HUES48 (cell line): ENCODE measurements around the gene JMJD4.

Source experiments
- H3K27ac ChIP-seq: one replicate; pipeline ENCODE4 v1.7.0; 2013; ENCODE audit warnings: low read depth, low read length, inconsistent platforms
- H3K27me3 ChIP-seq: 2 replicates; pipeline ENCODE4 v1.6.1; 2013; ENCODE audit warnings: mild to moderate bottlenecking, low read length; ENCODE audit not compliant: control insufficient read depth, insufficient read depth
- H3K36me3 ChIP-seq: 2 replicates; pipeline ENCODE4 v1.6.1; 2013; ENCODE audit warnings: low read length; ENCODE audit not compliant: control insufficient read depth, insufficient read depth
- H3K4me1 ChIP-seq: 2 replicates; pipeline ENCODE4 v1.6.1; 2013; ENCODE audit warnings: mild to moderate bottlenecking, low read length; ENCODE audit not compliant: control insufficient read depth, insufficient read depth
- H3K4me3 ChIP-seq: 2 replicates; pipeline ENCODE4 v1.5.1; 2013; ENCODE audit warnings: mild to moderate bottlenecking, low read depth, low read length
- H3K9ac ChIP-seq: 2 replicates; pipeline ENCODE4 v1.6.1; 2013; ENCODE audit warnings: mild to moderate bottlenecking, low read depth, low read length, moderate library complexity
- H3K9me3 ChIP-seq: 2 replicates; pipeline ENCODE4 v1.6.1; 2013; ENCODE audit warnings: low read length; ENCODE audit not compliant: control insufficient read depth, insufficient read depth

JMJD4 gene

DNA sequence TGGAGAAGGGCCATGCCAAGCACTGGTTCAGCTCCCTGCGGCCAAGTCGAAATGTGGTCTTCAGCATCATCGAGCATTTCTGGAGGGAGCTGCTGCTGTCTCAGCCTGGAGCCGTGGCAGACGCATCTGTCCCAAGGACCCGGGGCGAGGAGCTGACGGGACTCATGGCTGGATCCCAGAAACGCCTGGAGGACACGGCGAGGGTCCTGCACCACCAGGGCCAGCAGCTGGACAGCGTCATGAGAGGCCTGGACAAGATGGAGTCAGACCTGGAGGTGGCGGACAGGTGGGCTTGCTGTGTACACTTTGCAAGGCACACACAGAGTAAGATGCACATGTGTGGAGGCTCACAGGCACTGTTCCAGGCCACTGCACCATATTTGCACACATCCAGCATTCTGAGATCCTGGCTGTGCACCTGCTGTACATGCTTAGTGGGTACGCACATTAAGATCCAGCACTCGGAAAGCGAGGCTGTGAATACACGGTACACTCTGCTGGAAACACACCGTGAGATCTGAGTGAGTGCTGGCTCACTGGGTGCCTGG is 12.9 kb upstream of the JMJD4 start:
- no peaks in the 10 kb centered on the region for H3K9me3 ChIP-seq
- no peak overlapping the region for H3K9ac ChIP-seq
- no peaks in the 10 kb centered on the region for H3K4me1 ChIP-seq
- no peaks in the 10 kb centered on the region for H3K27me3 ChIP-seq
- H3K4me3 ChIP-seq = no peak overlapping the region
- H3K36me3 ChIP-seq = peaks cover 38% of the 10 kb centered on the region
- H3K27ac ChIP-seq = no peak overlapping the region

- Histone ChIP-seq H3K9me3 (no peaks in the 10 kb centered on the region), H3K4me3 (no peak overlapping the region), H3K27ac (no peak overlapping the region), H3K4me1 (no peaks in the 10 kb centered on the region), H3K27me3 (no peaks in the 10 kb centered on the region), H3K36me3 (peaks cover 35% of the 10 kb centered on the region), H3K9ac (no peak overlapping the region)
Measured at GRCh38 chr1:227747382-227747781, 12.3 kb upstream of the JMJD4 start.

- Histone ChIP-seq H3K27me3 (no peaks in the 10 kb centered on the region), H3K4me3 (no peak overlapping the region), H3K9me3 (no peaks in the 10 kb centered on the region), H3K36me3 (peaks cover 35% of the 10 kb centered on the region), H3K4me1 (no peaks in the 10 kb centered on the region), H3K9ac (no peak overlapping the region), H3K27ac (no peak overlapping the region)
Measured at GRCh38 chr1:227746676-227747075, 11.6 kb upstream of the JMJD4 start.

DNA sequence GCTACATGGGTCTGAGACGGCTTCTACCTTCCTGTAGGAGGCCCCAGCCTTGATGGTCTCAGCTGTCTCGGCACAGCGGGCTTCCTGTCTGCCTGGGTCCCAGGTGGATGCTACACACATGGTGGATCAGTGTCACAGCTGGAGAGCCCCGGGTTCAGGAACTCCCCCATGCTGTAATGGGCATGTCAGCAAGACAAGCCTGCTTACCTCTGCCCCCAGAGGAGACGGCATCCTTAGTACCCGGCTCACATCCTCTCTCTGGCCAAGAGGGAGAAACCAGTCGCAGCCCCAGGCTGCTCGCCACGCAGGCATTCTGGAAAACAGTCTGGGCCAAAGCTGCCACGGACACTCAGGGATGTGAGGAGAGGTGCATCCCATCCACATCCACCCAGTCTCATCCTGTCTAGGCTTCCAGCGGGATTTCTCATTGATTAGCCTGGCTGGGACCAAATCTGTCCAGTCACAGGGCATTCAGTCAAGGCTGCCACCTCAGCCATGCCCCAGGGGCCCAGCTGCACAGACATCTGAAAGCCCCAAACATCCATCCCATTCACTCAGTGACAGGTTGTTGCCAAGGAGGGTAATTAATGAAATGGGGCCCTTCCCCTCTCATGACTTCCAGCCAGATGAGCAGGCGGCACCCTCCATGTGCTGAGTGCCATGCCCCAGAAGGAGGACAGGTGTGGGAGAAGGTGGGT is 10.6 kb upstream of the JMJD4 start:
- no peak overlapping the region for H3K27ac ChIP-seq
- no peaks in the 10 kb centered on the region for H3K27me3 ChIP-seq
- H3K4me3 ChIP-seq = no peak overlapping the region
- peaks cover 31% of the 10 kb centered on the region for H3K36me3 ChIP-seq
- no peak overlapping the region for H3K9ac ChIP-seq
- H3K9me3 ChIP-seq = no peaks in the 10 kb centered on the region
- no peaks in the 10 kb centered on the region for H3K4me1 ChIP-seq

DNA sequence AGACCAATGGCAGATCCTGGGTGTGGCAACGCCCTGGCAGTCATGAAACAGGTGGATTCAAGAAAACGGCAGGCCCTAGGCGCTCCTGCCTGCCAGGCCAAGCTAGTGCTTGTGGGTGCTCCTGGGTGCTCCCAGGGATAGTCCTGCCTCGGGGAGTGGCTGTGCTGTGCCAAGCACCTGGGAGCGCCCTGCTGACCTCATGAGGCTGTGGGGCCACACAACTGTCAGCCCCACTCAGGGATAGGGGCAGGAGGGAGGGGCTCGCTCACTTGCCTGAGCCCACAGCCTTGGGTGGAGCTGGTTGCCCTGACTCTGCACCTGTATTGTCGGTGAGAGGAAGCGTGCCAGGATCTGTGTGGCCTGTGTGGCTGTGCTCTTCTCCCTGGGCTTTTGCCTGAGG is 9.6 kb upstream of the JMJD4 start:
- H3K27me3 ChIP-seq = no peaks in the 10 kb centered on the region
- H3K9ac ChIP-seq = no peak overlapping the region
- no peak overlapping the region for H3K27ac ChIP-seq
- H3K36me3 ChIP-seq = peaks cover 27% of the 10 kb centered on the region
- no peaks in the 10 kb centered on the region for H3K4me1 ChIP-seq
- H3K4me3 ChIP-seq = no peak overlapping the region
- H3K9me3 ChIP-seq = no peaks in the 10 kb centered on the region

DNA sequence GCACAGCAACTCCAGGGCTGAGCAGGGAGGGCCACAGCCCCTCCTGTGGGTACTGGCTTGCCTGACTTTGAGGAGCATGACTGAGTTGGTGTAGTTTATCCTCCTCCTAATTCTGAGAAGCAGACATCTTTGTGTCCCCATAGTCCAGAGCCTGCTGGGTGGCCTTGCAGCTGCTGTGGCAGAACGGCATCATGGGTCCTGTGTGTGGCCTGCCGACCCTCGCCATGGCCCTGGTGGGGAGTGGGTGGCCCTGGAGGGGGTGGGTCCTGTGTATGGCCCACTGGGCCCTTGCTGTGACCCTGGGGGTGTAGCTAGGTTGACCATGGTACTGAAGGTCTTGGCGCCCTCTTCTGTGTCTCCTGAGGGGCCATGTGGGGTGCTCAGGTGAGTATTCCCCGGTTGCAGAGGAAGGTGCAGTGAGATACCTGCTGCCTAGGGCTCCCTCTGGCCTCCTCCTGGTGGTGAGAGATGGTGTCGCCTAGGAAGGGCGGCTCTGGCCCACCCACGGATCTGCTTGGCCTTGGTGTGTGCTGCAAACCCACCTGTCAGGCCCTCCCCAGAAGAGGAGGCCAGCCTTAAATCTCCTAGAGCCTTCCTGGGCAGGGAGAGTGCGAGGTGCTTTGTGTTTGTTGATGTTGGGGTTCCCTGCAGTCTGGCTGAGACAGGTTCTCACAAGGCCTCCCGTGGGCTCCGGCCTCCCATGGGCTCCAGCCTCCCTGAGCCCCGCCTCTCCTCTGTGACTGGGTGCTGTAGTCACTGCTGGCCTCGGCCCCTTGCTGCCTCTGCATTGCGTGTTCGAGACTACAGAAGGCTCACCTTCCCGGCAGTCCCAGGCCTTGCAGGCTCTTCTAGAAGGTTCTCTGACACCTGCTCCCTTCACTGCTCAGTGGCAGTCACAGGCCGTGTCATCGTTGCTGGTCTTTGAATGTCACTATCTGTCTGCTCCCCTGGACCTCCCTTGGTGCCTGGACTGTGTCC is 7.9 kb upstream of the JMJD4 start:
- Histone ChIP-seq H3K36me3 (peaks cover 20% of the 10 kb centered on the region), H3K9ac (no peak overlapping the region), H3K27ac (no peak overlapping the region), H3K9me3 (no peaks in the 10 kb centered on the region), H3K4me1 (no peaks in the 10 kb centered on the region), H3K4me3 (no peak overlapping the region), H3K27me3 (no peaks in the 10 kb centered on the region)

- Histone ChIP-seq H3K9me3 (no peaks in the 10 kb centered on the region), H3K36me3 (0 out of 2 replicates have a peak, but pooled peaks cover 11% of the 10 kb centered on the region), H3K27ac (no peak overlapping the region), H3K9ac (no peak overlapping the region), H3K4me3 (no peak overlapping the region), H3K4me1 (no peaks in the 10 kb centered on the region), H3K27me3 (no peaks in the 10 kb centered on the region)
Measured at GRCh38 chr1:227741166-227741870, 6.2 kb upstream of the JMJD4 start.

- Histone ChIP-seq H3K9me3 (no peaks in the 10 kb centered on the region), H3K4me3 (no peak overlapping the region), H3K27me3 (no peaks in the 10 kb centered on the region), H3K9ac (no peak overlapping the region), H3K36me3 (0 out of 2 replicates have a peak, but pooled peaks cover 11% of the 10 kb centered on the region), H3K27ac (no peak overlapping the region), H3K4me1 (no peaks in the 10 kb centered on the region)
Measured at GRCh38 chr1:227740401-227740960, 5.4 kb upstream of the JMJD4 start.

- no peak overlapping the region for H3K4me3 ChIP-seq
- no peak overlapping the region for H3K27ac ChIP-seq
- no peaks in the 10 kb centered on the region for H3K9me3 ChIP-seq
- 0 out of 2 replicates have a peak, but pooled peaks cover 11% of the 10 kb centered on the region for H3K36me3 ChIP-seq
- no peak overlapping the region for H3K9ac ChIP-seq
- H3K27me3 ChIP-seq = no peaks in the 10 kb centered on the region
- H3K4me1 ChIP-seq = no peaks in the 10 kb centered on the region
Measured at GRCh38 chr1:227739636-227740035, 4.5 kb upstream of the JMJD4 start.

DNA sequence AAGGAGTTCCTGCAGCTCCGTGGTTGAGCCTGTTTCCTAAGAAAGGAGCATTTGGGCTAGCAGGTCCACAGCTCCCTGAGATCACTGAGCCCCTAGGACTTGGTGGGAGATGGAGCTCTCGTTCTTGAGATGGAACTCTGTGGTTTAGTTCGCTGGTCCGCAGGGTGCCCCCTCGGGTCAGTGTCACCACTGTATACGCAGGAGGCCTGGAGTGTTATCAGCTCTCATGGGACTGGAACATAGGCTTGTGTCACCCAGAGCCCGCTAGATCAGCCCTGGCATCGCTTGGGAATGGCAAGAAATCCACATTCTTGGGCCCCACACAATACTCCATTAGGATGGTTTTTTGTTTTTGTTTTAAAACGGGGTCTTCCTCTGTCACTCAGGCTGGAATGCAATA is 3.7 kb upstream of the JMJD4 start:
- Histone ChIP-seq H3K9ac (no peak overlapping the region), H3K27ac (no peak overlapping the region), H3K4me3 (no peak overlapping the region), H3K36me3 (peaks cover 11% of the 10 kb centered on the region; the same call in 1 of the 2 replicates), H3K9me3 (no peaks in the 10 kb centered on the region), H3K4me1 (no peaks in the 10 kb centered on the region), H3K27me3 (no peaks in the 10 kb centered on the region)
